RWPE1 (cell line): ENCODE measurements around the gene DGKA.
"Not testable (repeated sequence)": the region's sequence is repeated elsewhere in the genome, so short reads cannot be mapped to it uniquely, and the experiment has no call there.

ENCODE experiments used
- CTCF ChIA-PET: fragments of 350-600 bp; sonication (Branson Sonifier 250); formaldehyde crosslinking; extraction: SDS; loops from one replicate; lab custom pipeline; 2021; lab: Yijun Ruan, JAX
- POLR2A ChIA-PET: fragments of 400-600 bp; formaldehyde crosslinking; extraction: SDS; loops from one replicate; lab custom pipeline; 2020; ENCODE audit warnings: antibody characterized with exemption; ENCODE audit not compliant: low non-redundant PET; lab: Yijun Ruan, JAX
- DNase-seq: peaks from one replicate; pipeline ENCODE4 v3.0.0; 2012; ENCODE audit warnings: low spot score
- H3K27ac ChIP-seq: fragments of 450-650 bp; 2 replicates; pipeline ENCODE4 v1.5.1; 2017
- CTCF ChIP-seq: fragments of 450-650 bp; conservative IDR thresholded peaks from 2 replicates; pipeline ENCODE4 v1.5.1; 2017; ENCODE audit warnings: low read depth, mild to moderate bottlenecking

DGKA gene

GRCh38 chr12:55982319-55982936, 51.5 kb downstream of the DGKA start:
- no peak for TF ChIP-seq CTCF
- H3K27ac ChIP-seq: no peak overlapping the region
- POLR2A ChIA-PET: no interaction called here
- CTCF ChIA-PET: interaction anchor here (0.6 to 0.7 kb wide), 2 partner anchors 9 to 14 kb away, joined by 3 to 4 read pairs; no protein-coding TSS in a partner anchor
- no peak for DNase-seq

DNA sequence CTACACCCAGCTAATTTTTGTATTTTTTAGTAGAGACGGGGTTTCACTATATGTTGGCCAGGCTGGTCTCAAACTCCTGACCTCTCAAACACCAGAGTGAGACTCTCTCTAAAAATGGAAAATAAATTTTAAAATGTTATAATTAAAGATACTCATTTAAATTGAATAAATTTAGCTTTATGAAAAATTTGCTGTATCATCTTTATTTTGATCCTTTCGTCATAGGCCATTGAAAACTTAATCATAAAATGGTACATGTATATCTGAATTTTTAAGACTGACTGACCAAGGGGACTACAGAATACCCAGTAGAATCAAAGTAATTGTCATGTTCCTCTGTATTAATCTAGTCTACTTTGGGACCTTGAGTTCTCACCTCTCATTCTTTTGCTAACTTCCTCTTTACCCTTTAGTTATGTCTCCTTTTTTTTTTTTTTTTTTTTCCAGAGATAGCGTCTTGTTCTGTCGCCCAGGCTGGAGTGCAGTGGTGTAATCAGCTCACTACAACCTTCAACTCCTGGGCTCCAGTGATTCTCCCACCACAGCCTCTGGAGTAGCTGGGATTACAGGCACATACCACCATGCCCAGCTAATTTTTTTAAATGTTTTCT, 52.4 kb downstream of the DGKA start:
- POLR2A ChIA-PET: interaction anchor here (0.6 kb wide), 1 partner anchor 1522 kb away, joined by 7 read pairs; no protein-coding TSS in a partner anchor
- CTCF ChIA-PET: no interaction called here
- no peak for DNase-seq
- TF ChIP-seq CTCF: no peak
- H3K27ac ChIP-seq: no peak overlapping the region; the same call in 1 of the 2 replicates

DNA sequence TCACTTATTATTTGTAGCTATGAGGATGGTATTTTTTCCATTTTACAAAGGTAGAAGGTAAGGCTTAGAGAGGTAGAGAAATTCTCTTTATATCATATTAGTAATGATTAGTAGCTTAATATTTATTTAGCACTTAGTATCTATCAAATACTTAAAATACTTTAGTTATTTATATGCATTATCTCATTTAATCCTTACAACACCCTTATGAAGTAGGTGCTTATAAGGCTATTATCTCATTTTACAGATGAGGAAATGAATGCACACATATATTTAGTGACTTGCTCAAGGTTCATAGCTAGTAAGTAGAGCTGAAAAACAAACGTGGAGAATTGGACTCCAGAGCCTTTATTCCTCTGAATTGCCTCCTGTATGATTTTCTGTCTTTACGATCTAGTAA, 53.9 kb downstream of the DGKA start:
- H3K27ac ChIP-seq: no peak overlapping the region
- ChIA-PET CTCF (interaction anchor here (0.6 to 1.8 kb wide), 2 partner anchors 11 to 48 kb away, joined by 3 to 6 read pairs; no protein-coding TSS in a partner anchor), POLR2A (no interaction called here)
- DNase-seq: no peak
- TF ChIP-seq CTCF: no peak

- POLR2A ChIA-PET: no interaction called here
- no peak for TF ChIP-seq CTCF
- CTCF ChIA-PET: interaction anchor here (1.8 kb wide), 1 partner anchor 10 kb away, joined by 6 read pairs; no protein-coding TSS in a partner anchor
- DNase-seq: no peak
- no peak overlapping the region for H3K27ac ChIP-seq
Measured at GRCh38 chr12:55985341-55985740, 54.4 kb downstream of the DGKA start.

- DNase-seq, POLR2A ChIA-PET, H3K27ac ChIP-seq: not testable (repeated sequence)
- CTCF ChIA-PET: interaction anchor here (0.7 to 1.8 kb wide), 2 partner anchors 10 to 29 kb away, joined by 3 to 6 read pairs; no protein-coding TSS in a partner anchor
Measured at GRCh38 chr12:55985976-55986375, 55.0 kb downstream of the DGKA start.

GRCh38 chr12:55991110-55991509, 60.1 kb downstream of the DGKA start:
- DNase-seq: no peak
- TF ChIP-seq CTCF: no peak
- H3K27ac ChIP-seq: no peak overlapping the region
- POLR2A ChIA-PET: interaction anchor here (0.9 kb wide), 1 partner anchor 17 kb away, joined by 3 read pairs; no protein-coding TSS in a partner anchor
- CTCF ChIA-PET: interaction anchor here (0.6 kb wide), 1 partner anchor 9 kb away, joined by 3 read pairs; no protein-coding TSS in a partner anchor
